ENCODE results near the gene CNN1.
"Not testable (repeated sequence)": the region's sequence is repeated elsewhere in the genome, so short reads cannot be mapped to it uniquely, and the experiment has no call there.

CNN1 gene

DNA sequence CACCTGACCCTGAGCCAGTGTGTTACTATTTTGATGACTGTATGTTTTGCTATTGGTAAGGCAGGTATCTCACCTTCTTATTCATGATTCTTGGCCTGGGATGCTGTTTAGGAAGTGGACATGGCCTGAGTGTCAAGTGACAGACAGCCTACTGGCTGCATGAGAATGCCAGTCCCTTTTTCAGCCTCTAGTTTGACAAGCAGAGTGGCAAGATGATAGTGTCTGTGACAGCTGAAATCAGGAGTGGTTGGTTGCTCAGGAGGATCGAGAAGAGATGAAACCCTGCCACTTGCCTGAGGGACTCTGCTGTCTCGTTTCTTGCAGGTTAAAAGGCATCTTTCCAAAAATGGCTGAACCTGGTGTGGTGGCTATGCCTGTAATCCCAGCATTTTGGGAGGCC lies 27.5 kb downstream of the CNN1 start:
- no peak for DNase-seq

DNA sequence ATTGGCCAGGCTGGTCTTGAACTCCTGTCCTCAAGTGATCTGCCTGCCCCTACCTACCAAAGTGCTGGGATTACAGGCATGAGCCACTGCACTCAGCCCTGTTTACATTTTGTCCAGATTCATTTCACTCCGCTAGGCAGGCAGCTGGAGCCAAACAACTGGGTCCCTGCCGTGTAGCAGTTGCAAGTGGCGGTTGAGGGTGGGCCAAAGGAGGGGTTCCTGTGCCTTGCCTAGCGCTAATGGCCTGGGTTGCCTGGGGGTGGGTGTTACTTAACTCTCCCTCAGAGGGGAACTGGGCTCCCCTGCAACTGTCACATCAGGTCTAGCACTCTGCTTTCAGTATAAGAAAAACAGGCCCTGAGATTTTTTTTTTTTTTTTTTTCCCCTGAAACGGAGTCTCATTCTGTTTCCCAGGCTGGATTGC lies 31.4 kb downstream of the CNN1 start:
- no peak for DNase-seq

DNA sequence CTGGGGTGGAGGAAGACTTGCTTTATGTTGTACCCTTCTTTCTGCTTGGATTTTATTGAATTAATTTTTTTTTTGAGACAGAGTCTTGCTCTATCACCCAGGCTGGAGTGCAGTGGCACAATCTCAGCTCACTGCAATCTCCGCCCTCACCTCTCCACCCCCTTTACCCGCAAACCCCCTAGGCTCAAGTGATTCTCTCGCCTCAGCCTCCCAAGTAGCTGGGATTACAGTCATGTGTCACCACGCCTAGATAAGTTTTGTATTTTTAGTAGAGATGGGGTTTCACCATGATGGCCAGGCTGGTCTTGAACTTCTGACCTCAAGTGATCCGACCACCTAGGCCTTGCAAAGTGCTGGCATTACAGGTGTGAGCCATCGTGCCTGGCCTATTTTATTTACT lies 34.7 kb downstream of the CNN1 start:
- not testable (repeated sequence) for DNase-seq

DNA sequence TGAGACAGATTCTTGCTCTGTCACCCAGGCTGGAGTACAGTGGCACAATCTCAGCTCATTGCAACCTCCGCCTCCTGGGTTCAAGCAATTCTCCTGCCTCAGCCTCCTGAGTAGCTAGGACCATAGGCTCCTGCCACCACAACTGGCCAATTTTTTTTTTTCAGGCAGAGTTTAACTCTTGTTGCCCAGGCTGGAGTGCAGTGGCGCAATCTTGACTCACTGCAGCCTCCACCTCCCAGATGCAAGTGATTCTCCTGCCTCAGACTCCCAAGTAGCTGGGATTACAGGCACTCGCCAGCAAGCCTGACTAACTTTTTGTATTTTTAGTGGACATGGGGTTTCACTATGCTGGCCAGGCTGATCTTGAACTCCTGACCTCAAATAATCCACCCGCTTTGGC lies 35.1 kb downstream of the CNN1 start:
- DNase-seq, result not testable (repeated sequence)

DNA sequence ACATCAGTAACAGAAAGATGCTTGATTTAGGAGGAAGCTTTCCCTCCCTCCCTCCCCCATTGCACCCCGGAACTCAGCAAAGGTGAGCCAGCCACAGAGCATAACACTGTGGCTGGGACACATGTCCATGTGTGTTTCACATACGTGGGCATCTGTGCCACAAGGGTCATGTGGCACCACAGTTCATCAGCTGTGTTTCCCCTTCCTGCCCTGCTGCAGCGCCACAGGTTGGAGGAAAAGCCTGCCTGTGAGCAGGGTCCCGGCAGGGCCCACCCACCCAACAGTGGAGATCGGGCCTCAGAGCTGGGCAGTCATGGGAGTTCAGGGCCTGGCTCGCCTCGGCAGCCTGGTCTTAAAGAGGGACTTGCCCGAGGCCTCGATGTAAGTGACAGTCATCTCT lies 36.0 kb downstream of the CNN1 start:
- no peak for DNase-seq

DNA sequence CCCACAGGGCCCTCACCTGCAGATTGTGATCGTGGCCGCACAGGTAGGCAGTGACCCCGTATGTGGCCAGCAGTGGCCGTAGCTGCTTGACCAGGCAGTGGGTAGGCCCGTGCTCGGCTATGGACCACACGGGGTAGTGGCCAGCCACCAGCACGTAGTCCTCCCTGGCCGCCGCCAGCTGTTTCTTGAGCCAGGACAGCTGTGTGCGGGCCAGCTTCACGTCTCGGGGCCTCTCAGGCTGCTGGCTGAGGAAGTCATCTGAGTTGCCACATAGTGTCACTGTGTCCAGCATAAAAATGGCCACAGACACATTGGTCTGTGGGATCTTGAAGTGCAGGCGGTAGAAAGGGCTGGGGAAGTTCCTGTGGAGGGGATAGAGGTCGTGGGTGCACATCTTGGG lies 37.6 kb downstream of the CNN1 start:
- no peak for DNase-seq

DNA sequence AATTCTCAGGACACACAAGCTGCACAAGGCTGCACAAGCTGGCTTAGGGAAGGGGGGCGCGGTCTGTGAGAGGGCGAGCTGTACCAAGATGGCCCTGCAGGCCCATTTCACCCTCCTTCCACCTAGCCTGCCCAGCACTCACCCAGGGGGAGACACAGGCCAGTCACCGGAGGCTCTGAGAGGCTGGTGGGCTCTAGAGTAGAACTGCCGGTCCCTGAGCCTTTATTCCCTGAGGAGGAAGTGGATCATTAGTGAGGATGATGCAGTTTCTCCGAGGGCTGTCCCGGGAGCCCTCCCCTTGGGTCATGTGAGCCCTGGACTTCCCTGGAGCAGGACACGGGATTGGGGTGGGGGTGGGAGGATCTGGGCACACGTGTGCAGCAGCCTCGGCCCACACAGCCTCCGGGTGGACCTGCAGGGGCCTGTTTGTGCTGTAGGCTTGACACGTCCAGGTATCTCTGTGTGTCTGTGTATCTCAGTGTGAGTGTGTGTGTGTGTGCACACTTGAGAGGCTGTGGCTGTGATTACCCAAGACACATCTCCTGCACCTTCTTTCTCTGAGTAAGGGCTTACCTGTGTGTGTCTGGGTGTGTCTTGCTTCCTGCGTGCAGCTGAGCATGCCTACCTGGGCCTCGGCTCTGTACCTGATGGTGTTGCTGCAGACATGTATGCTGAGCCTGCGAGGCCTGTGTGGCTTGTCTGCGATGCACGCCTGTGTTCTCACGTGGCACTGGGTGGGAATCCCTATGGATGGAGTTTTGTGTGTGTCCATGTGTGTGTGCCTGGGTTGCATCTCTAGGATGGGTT lies 39.0 kb downstream of the CNN1 start, which contains the start of gene ACP5:
Gene ACP5, minus strand, starts transcription at position 195 of the 807 bp plus-strand sequence. CDS start 328 bp downstream, outside the sequence.
- no peak for DNase-seq

DNA sequence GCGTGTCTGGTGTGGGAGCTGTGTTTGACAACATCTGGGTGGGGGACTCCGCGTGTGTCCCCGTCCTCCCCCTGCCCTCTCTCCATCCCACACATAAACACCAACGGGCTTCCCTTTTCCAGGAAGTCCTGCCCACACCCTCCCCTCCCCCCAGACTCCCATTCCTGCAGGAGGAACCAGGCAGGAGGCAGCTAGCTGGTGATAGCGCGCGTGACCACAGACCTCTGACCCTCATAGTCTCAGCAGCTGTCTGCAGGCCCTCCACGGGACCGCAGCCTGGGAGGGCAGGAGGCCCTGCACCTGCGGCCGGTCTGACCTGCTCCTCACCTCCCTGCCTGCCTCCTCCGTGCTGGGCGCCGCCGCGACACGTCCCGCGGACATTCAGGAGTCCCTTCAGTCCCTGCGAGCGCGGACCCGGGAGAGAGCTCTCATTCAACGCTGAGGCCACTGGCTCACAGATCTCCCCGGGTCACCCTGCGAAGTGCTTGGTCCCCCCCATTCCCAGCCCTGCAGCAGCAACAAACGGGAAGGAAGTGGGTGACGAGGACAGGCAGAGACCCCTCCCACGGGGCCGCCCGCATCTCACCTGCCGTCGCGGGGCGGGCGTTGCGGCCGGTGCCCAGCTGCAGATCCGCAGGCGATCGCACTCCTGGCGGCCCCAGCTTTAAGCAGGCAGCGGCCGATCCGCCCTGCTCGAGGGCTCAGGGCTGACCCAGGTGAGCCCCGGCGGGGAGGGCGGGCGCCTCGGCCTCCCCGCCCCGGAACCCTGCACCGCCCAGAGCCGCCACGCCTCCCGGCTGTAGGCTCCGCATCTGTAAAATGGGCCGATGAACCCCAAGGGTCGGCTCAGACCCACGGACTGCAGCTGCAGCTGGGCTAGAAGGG lies 39.8 kb downstream of the CNN1 start:
- DNase-seq, result peak; percentile 44

DNA sequence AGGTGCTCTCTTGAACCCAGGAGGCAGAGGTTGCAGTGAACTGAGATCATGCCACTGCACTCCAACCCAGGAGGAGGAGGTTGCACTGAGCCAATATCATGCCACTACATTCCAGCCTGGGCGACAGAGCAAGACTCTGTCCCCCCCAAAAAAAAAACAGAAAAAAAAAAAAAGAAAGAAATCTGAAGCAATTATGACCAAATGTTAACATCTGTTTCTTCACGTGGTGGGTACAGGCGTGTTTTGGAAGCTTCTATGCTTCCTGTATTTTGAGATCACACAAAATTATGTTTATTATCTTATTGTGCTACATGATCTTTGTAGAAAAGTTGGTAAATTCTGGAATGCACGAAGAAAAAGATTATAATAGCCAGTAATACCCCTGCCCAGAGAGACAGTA lies 41.5 kb downstream of the CNN1 start:
- DNase-seq, result no peak

DNA sequence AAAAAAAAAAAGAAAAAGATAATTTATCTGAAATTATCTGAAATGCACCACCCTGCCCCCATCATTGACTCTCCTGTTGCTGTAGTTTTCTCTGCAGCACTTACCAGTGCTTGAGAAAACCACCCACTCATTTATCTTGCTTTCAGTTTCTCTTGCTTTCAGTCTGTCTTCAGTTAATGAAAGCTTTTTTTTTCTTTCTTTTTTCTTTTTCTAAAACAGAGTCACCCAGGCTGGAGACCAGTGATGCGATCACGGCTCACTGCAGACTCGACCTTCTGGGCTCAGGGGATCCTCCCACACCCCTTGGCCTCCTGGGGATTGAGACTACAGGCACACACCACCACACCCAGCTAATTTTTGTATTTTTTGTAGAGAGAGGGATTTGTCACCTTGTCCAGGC lies 43.1 kb downstream of the CNN1 start:
- peak; percentile 59 for DNase-seq

DNA sequence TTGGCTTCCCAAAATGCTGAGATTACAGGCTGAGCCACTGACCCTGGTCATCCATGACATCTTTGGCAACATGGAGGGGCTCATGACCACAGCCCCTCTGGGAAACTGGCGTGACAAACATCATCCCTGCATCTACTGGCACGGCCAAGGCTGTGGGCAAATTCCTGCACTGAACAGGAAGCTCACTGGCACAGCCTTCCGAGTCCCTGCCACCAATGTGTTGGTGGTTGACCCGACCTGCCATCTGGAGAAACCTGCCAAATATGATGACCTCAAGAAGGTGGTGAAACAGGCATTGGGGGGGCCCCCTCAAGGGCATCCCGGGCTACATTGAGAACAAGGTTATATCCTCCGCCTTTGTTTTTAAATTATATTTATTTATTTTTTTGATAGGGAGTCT lies 47.7 kb downstream of the CNN1 start:
- DNase-seq, result no peak

DNA sequence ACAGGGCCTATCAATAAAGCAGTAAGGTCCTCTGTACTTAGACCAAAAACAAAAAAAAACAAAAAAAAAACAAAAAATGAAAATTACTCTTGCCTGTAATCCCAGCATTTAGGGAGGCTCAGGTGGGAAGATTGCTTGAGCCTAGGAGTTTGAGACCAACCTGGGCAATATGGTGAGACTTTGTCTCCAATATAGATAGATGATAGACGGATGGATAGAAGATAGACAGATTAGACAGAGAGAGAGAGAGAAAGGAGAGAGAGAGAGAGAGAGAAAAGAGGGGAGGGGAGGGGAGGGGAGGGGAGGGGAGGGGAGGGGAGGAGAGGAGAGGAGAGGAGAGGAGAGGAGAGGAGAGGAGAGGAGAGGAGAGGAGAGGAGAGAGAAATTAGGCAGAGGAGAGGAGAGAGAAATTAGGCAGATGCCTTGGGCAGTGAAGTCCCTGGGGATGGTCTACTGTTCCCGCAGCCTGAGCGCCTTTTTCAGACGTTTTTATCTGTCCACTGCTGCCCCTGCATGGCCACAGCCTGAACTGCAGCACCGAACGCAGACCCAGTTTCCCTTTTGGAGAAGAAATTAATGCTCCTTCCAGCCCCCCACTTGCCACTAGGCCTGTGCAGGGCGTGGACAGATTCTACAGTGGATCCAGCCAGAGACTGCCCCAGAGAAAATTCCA lies 48.8 kb downstream of the CNN1 start:
- peak; percentile 78 for DNase-seq

DNA sequence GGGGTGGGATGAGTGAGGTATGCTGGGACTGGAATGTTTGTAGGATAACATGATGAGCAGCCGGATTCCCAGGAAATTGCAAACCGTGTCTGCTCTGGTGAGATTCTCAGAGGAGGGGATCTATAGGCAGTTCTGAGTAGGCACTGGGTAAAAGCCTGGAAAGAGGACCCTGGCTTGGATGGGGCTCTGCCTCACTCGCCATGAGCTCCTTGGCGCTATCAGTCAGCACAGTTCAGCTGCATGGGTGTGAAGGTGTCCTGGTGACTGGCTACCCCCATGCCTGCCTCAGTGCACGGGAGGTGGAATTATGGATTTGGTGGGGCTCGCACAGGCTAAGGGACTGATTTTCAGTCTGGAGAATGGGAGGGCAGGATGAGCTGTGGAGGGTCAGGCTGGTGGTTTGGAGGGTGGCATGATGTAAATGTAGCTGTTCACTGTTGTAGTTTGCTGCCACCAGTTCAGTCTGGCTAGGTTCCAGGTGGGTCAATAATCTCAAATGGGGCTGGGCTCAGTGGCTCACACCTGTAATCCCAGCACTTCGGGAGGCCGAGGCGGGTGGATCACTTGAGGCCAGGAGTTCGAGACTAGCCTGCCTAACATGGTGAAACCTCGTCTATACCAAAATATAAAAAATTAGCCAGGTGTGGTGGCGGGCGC lies 49.5 kb downstream of the CNN1 start:
- no peak for DNase-seq

DNA sequence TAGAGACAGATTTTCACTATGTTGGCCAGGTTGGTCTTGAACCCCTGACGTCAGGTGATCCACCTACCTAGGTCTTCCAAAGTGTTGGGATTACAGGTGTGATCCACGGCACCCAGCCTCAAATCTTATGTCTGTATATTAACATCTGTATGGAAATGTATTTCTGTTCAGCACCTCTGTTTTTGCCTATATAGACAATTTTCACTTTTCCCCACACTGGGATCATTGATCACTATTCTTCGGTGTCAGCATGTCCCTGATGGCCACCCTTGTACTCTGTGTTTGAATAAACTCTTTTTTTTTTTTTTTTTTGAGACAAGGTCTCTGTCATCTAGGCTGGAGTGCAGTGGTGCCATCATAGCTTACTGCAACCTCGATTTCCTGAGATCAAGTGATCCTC lies 55.4 kb downstream of the CNN1 start:
- no peak for DNase-seq

DNA sequence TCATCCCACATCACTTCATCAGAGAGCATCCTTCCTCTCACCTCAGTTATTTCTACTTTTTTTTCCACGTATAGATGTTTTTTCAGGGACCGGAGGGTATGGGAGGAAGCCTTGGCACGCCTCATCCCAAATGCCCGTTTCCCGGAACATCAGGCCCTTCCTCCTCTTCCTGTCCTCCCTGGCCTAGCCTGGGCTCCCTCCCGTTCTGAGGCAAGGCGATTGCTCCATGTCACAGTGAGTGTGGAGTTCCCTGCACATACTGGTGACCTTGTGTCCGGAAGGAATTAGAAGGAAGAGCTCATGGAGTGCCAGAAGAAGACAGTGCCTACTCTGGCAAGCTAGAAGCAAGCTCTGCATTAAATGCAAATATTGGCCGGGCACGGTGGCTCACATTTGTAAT lies 57.5 kb downstream of the CNN1 start:
- DNase-seq, result no peak

DNA sequence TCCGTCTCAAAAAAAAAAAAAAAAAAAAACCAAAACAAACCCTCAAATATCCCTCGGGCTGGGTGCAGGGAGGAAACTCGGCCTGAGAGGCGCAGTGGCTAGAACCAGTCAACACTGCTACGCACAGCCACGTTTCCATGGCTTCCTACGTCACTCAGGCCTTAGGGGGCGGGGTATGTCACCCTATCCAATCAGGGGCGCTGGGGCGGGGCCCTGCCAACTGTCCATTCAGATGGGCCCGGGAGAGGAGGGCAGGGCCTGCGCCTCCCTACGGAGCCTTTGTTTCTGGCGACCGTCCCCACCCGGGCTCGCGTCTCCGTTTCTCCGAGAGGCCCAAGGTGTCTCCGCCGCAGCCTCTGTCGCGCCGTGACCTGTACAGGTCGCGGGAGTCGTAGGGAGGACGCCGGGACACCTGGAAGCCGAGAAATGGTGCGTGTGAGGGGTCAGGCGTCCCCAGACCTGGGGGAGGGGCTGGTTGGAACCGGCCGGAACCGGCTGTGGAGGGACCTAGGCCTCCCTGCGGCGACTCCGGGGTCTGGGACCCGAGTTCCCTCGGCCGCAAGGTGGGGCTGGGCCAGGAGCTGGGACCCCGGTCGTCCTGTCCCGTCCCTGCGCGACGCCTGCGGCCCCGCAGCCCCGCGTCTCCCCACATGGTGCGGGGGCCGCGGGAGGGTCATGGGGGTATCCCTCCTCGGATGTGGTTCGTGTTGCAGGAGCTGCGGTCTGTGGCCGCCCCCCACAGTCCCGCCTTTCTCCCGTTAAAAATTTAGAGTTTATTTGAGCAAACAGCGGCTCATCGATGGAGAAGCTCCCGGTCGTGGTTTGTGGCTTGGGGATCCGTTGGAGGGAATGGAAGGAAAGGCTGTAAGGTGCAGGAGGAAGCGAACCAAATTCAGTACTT lies 58.8 kb downstream of the CNN1 start, which contains the start of gene ZNF627:
Gene ZNF627, plus strand, starts transcription at position 282 of the 901 bp plus-strand sequence. Its CDS starts 145 bp downstream, at position 427.
- DNase-seq, result peak; percentile 97

DNA sequence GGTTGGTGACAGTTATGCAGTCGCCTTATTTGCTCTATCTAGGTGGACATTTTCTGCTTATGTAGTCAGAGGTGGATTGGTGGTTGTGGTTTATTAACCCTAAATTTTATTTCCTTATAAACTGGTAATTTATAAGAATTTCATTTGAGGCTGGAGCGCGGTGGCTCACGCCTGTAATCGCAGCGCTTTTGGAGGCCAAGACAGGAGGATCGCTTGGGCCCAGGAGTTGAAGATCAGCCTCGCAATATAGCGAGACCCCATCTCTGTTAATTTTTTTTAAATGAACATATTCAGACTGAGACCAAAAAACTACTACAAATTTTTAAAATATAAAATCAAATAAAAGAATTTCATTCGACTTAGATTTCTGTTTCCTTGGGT lies 59.4 kb downstream of the CNN1 start:
- no peak for DNase-seq

DNA sequence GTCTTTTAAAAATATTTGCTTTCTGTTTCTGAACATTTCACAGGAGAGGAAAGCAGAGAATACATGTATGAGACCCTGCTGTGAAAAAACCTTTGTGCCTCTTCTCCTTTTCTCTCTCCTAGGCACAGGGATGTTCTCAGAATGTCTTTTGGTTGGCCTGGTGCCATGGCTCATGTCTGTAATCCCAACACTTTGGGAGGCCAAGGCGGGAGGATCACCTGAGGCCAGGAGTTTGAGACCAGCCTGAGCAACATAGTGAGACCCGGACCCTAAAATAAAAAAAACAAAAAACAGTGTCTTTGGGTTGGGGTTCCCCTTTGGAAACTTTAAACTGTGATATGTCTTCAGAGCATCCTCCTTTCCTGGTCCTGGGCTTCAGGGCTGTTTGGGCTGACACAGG lies 60.1 kb downstream of the CNN1 start:
- no peak for DNase-seq

DNA sequence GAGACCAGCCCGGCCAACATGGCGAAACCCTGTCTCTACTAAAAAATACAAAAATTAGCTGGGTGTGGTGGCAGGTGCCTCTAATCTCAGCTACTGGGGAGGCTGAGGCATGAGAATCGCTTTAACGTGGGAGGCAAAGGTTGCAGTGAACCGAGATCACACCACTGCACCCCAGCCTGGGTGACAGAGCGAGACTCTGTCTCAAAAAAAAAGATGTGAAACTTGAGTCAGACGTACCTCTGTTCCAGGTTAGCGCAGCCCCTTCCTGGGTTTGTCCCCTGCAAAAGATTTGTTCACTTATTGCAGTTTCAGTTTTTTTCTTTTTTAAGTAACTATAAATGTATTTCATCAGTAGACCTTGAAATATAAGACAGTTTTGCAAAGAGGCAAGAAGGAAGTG lies 61.1 kb downstream of the CNN1 start:
- not testable (repeated sequence) for DNase-seq
